Upper lobe of left lung (tissue), 6 donors: Measurements from ENCODE around the gene ARL4A. TPM values are rescaled to one million over a fixed set of nuclear protein-coding genes. Genes with fewer than 3 reads are reported as not detected.

ENCODE experiments used
- ATAC-seq, 2 donors: fragments of 200-7000 bp; cut with Tn5 transposase; one replicate each; pipeline ENCODE4 v1.9.1; 2022; ENCODE audit warnings: mild to moderate bottlenecking in 2 of 2, moderate library complexity in 2 of 2; ENCODE audit not compliant: low FRiP score in 2 of 2
- DNase-seq, 2 donors: peaks; one replicate each; pipeline ENCODE4 v3.0.0-alpha.2; 2019 to 2020
- H3K27ac ChIP-seq, 4 donors: fragments of 200-600 bp; sonication (generic); one replicate each; pipeline ENCODE4 v1.5.1; 2016 to 2019
- H3K27me3 ChIP-seq, 4 donors: fragments of 200-600 bp; sonication (generic); one replicate each; pipeline ENCODE4 v1.5.1; 2017 to 2019
- H3K36me3 ChIP-seq, 4 donors: fragments of 200-600 bp; sonication (generic); one replicate each; pipeline ENCODE4 v1.5.1; 2016 to 2019
- H3K4me1 ChIP-seq, 4 donors: fragments of 200-600 bp; sonication (generic); one replicate each; pipeline ENCODE4 v1.5.1; 2018 to 2019
- H3K4me3 ChIP-seq, 4 donors: fragments of 200-600 bp; sonication (generic); one replicate each; pipeline ENCODE4 v1.5.1; 2017 to 2019; ENCODE audit warnings: mild to moderate bottlenecking in 2 of 4, moderate library complexity in 1 of 4
- H3K9me3 ChIP-seq, 4 donors: fragments of 200-600 bp; sonication (generic); one replicate each; pipeline ENCODE4 v1.5.1; 2018 to 2019
- CTCF ChIP-seq, 6 experiments: fragments of 450-650 bp in 4 of 6; fragments of 200-600 bp in 2 of 6; sonication (generic) in 2 of 6; IDR thresholded peaks; one replicate each; pipeline ENCODE4 v1.5.1; 2016 to 2019; ENCODE audit warnings: antibody characterized with exemption in 6 of 6
- EP300 ChIP-seq, 4 donors: sonication (generic); formaldehyde crosslinking; IDR thresholded peaks; one replicate each; pipeline ENCODE4 v1.5.1; 2017; ENCODE audit warnings: antibody characterized with exemption in 4 of 4, control low read depth in 2 of 4
- POLR2A ChIP-seq, 4 donors: fragments of 450-650 bp; IDR thresholded peaks; one replicate each; pipeline ENCODE4 v1.5.1; 2016 to 2017; ENCODE audit warnings: antibody characterized with exemption in 4 of 4, mild to moderate bottlenecking in 2 of 4
- POLR2AphosphoS5 ChIP-seq, 2 donors: sonication (generic); formaldehyde crosslinking; IDR thresholded peaks; one replicate each; pipeline ENCODE4 v1.5.1; 2017; ENCODE audit warnings: antibody characterized with exemption in 2 of 2
- WGBS, 2 donors: methylation state at CpG; one replicate each; pipeline ENCODE4 v1.1.5; 2017 to 2018; 5-methylcytosine and 5-hydroxymethylcytosine counted together
- total RNA-seq, 6 donors: library from RNA; depleted of rRNA in 4 of 6; stranded (reverse); fragments of >200 nt in 4 of 6; gene quantifications; one replicate each; pipeline versions ENCODE4 v1.1.0 to v1.2.1, GENCODE V29; 2016 to 2021
- donor health status: DM: no; HTN: no; CAD: no; lungs with moderate emphysema.
- donor health status: DM: no; HTN: yes; CAD: no; lungs with severe emphysema.

Gene ARL4A
- total RNA-seq, 6 donors from 2014 or later: 5.9 to 47.5 (median 30.5) TPM

GRCh38 chr7:12709726-12710502, 22.5 kb downstream of the ARL4A start:
- TF ChIP-seq POLR2AphosphoS5 (IDR thresholded peaks at IDR 0.05): no peak
- TF ChIP-seq CTCF (IDR thresholded peaks at IDR 0.05): no peak
- no peak for TF ChIP-seq EP300 (IDR thresholded peaks at IDR 0.05)
- TF ChIP-seq POLR2A (IDR thresholded peaks at IDR 0.05): no peak
- H3K36me3 ChIP-seq: no peaks in the 10 kb centered on the region
- no peak overlapping the region for H3K4me3 ChIP-seq
- H3K27ac ChIP-seq: no peak overlapping the region
- WGBS, 2 donors: 84 to 91% methylated on average over 2 of the region's 2 CpGs
- no peaks in the 10 kb centered on the region for H3K27me3 ChIP-seq
- no peak for DNase-seq
- peaks cover under 1 to 17% (median 6%) of the 10 kb centered on the region in 4 donors for H3K4me1 ChIP-seq
- no peak for ATAC-seq
- no peaks in the 10 kb centered on the region for H3K9me3 ChIP-seq

GRCh38 chr7:12711124-12711523, 23.7 kb downstream of the ARL4A start:
- H3K4me3 ChIP-seq: no peak overlapping the region
- no peaks in the 10 kb centered on the region for H3K36me3 ChIP-seq
- H3K27me3 ChIP-seq: no peaks in the 10 kb centered on the region
- WGBS, 2 donors: 88% methylated on average over 11 of the region's 11 CpGs
- TF ChIP-seq POLR2A (IDR thresholded peaks at IDR 0.05): no peak
- no peak for ATAC-seq
- peak in 1 of 2 donors; percentile 8 for DNase-seq
- no peaks in the 10 kb centered on the region for H3K9me3 ChIP-seq
- H3K27ac ChIP-seq: no peak overlapping the region
- peaks cover 11 to 29% (median 16%) of the 10 kb centered on the region in 4 donors for H3K4me1 ChIP-seq

- Histone ChIP-seq H3K4me3 (no peak overlapping the region), H3K9me3 (no peaks in the 10 kb centered on the region), H3K36me3 (no peaks in the 10 kb centered on the region), H3K4me1 (peaks cover 23 to 31% (median 27%) of the 10 kb centered on the region in 4 donors), H3K27ac (no peak overlapping the region), H3K27me3 (no peaks in the 10 kb centered on the region)
- DNase-seq (no peak), ATAC-seq (no peak)
- peak in 3 of 4 donors; percentile 21 to 52 (median 37) for TF ChIP-seq EP300 (IDR thresholded peaks at IDR 0.05)
- TF ChIP-seq CTCF (IDR thresholded peaks at IDR 0.05): no peak
- TF ChIP-seq POLR2AphosphoS5 (IDR thresholded peaks at IDR 0.05): peak in 1 of 2 donors; percentile 38
- 56 to 68% methylated on average over 2 of the region's 2 CpGs for WGBS, 2 donors
These were observed 24.8 kb downstream of the ARL4A start for GRCh38 chr7:12712236-12712635.

- H3K27me3 ChIP-seq: no peaks in the 10 kb centered on the region
- no peaks in the 10 kb centered on the region for H3K36me3 ChIP-seq
- TF ChIP-seq CTCF (IDR thresholded peaks at IDR 0.05) (no peak), POLR2A (IDR thresholded peaks at IDR 0.05) (no peak), EP300 (IDR thresholded peaks at IDR 0.05) (no peak), POLR2AphosphoS5 (IDR thresholded peaks at IDR 0.05) (no peak)
- 96% methylated on average over 1 of the region's 1 CpG for WGBS, 2 donors
- no peak for ATAC-seq
- H3K4me3 ChIP-seq: no peak overlapping the region
- H3K4me1 ChIP-seq: peaks cover 33 to 37% (median 34%) of the 10 kb centered on the region in 4 donors
- no peak overlapping the region for H3K27ac ChIP-seq
- no peak for DNase-seq
- H3K9me3 ChIP-seq: no peaks in the 10 kb centered on the region
These were observed 26.4 kb downstream of the ARL4A start for GRCh38 chr7:12713625-12714378.

GRCh38 chr7:12714379-12714737, 26.9 kb downstream of the ARL4A start:
- no peaks in the 10 kb centered on the region for H3K9me3 ChIP-seq
- no peak for DNase-seq
- no peak overlapping the region for H3K4me3 ChIP-seq
- no peak for TF ChIP-seq EP300 (IDR thresholded peaks at IDR 0.05)
- no peak for TF ChIP-seq CTCF (IDR thresholded peaks at IDR 0.05)
- no peak for TF ChIP-seq POLR2AphosphoS5 (IDR thresholded peaks at IDR 0.05)
- TF ChIP-seq POLR2A (IDR thresholded peaks at IDR 0.05): no peak
- H3K27me3 ChIP-seq: no peaks in the 10 kb centered on the region
- peaks cover 38 to 43% (median 40%) of the 10 kb centered on the region in 4 donors for H3K4me1 ChIP-seq
- no peak for ATAC-seq
- 93 to 98% methylated on average over 1 of the region's 1 CpG for WGBS, 2 donors
- no peaks in the 10 kb centered on the region for H3K36me3 ChIP-seq
- H3K27ac ChIP-seq: no peak overlapping the region
